ENCODE results near the gene MKKS. TPM values are rescaled to one million over a fixed set of nuclear protein-coding genes. Genes with fewer than 3 reads are reported as not detected.

Gene MKKS
- total and polyA plus RNA-seq, 10 of the 15 experiments (the other 5 are each of a cell fraction or from before 2014, with no cell fraction given), result 4.3 to 17.9 (median 7.7) TPM

DNA sequence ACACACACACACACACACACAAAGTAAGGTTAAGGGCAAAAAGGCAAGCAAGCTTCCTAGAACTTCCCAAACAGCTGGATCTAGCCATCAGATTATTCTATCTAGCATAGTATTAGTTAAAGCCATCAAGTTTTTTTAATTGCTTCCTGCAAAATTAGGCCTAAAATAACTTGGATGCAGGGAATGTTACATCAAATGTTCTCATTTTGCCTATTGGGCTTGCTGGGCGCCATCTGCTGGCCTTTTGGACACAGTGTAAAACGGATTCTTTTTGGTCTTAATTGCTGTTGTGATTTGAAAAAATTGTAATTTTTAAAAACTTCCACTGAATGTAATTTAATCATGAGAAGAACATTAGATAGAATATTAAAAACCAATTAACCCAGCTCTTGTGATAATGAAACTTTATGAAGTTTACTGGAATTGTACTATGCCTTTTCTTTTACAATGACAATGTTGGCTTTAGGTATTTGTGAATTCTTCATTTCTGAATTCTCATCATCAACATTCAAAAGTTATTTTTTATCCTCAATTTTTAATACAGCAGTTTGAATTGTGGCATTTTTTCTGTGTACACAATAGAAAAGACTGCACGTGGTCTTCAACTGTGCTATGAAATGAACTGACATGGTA, 6.8 kb downstream of the MKKS start (continued):
- TF ChIP-seq, protein P1, sequence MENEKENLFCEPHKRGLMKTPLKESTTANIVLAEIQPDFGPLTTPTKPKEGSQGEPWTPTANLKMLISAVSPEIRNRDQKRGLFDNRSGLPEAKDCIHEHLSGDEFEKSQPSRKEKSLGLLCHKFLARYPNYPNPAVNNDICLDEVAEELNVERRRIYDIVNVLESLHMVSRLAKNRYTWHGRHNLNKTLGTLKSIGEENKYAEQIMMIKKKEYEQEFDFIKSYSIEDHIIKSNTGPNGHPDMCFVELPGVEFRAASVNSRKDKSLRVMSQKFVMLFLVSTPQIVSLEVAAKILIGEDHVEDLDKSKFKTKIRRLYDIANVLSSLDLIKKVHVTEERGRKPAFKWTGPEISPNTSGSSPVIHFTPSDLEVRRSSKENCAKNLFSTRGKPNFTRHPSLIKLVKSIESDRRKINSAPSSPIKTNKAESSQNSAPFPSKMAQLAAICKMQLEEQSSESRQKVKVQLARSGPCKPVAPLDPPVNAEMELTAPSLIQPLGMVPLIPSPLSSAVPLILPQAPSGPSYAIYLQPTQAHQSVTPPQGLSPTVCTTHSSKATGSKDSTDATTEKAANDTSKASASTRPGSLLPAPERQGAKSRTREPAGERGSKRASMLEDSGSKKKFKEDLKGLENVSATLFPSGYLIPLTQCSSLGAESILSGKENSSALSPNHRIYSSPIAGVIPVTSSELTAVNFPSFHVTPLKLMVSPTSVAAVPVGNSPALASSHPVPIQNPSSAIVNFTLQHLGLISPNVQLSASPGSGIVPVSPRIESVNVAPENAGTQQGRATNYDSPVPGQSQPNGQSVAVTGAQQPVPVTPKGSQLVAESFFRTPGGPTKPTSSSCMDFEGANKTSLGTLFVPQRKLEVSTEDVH (IDR thresholded peaks at IDR 0.05; ENCODE audit: low read depth, partially characterized antibody), result no peak
- TF ChIP-seq, protein P2, sequence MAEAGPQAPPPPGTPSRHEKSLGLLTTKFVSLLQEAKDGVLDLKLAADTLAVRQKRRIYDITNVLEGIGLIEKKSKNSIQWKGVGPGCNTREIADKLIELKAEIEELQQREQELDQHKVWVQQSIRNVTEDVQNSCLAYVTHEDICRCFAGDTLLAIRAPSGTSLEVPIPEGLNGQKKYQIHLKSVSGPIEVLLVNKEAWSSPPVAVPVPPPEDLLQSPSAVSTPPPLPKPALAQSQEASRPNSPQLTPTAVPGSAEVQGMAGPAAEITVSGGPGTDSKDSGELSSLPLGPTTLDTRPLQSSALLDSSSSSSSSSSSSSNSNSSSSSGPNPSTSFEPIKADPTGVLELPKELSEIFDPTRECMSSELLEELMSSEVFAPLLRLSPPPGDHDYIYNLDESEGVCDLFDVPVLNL (IDR thresholded peaks at IDR 0.05; ENCODE audit: low read depth, low read length), result no peak
- TF ChIP-seq, protein P3, sequence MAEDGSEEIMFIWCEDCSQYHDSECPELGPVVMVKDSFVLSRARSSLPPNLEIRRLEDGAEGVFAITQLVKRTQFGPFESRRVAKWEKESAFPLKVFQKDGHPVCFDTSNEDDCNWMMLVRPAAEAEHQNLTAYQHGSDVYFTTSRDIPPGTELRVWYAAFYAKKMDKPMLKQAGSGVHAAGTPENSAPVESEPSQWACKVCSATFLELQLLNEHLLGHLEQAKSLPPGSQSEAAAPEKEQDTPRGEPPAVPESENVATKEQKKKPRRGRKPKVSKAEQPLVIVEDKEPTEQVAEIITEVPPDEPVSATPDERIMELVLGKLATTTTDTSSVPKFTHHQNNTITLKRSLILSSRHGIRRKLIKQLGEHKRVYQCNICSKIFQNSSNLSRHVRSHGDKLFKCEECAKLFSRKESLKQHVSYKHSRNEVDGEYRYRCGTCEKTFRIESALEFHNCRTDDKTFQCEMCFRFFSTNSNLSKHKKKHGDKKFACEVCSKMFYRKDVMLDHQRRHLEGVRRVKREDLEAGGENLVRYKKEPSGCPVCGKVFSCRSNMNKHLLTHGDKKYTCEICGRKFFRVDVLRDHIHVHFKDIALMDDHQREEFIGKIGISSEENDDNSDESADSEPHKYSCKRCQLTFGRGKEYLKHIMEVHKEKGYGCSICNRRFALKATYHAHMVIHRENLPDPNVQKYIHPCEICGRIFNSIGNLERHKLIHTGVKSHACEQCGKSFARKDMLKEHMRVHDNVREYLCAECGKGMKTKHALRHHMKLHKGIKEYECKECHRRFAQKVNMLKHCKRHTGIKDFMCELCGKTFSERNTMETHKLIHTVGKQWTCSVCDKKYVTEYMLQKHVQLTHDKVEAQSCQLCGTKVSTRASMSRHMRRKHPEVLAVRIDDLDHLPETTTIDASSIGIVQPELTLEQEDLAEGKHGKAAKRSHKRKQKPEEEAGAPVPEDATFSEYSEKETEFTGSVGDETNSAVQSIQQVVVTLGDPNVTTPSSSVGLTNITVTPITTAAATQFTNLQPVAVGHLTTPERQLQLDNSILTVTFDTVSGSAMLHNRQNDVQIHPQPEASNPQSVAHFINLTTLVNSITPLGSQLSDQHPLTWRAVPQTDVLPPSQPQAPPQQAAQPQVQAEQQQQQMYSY (CRISPR knock-in tag; IDR thresholded peaks at IDR 0.05), result no peak
- no peak for TF ChIP-seq CHD4 (IDR thresholded peaks at IDR 0.05)
- TF ChIP-seq YY1 (IDR thresholded peaks at IDR 0.05; ENCODE audit: low read depth, low read length), result 0 out of 2 replicates have a peak, but pooled peaks have one; percentile 13
- no peak for TF ChIP-seq NFXL1 (IDR thresholded peaks at IDR 0.05; ENCODE audit: borderline replicate concordance)
- TF ChIP-seq, protein P4, sequence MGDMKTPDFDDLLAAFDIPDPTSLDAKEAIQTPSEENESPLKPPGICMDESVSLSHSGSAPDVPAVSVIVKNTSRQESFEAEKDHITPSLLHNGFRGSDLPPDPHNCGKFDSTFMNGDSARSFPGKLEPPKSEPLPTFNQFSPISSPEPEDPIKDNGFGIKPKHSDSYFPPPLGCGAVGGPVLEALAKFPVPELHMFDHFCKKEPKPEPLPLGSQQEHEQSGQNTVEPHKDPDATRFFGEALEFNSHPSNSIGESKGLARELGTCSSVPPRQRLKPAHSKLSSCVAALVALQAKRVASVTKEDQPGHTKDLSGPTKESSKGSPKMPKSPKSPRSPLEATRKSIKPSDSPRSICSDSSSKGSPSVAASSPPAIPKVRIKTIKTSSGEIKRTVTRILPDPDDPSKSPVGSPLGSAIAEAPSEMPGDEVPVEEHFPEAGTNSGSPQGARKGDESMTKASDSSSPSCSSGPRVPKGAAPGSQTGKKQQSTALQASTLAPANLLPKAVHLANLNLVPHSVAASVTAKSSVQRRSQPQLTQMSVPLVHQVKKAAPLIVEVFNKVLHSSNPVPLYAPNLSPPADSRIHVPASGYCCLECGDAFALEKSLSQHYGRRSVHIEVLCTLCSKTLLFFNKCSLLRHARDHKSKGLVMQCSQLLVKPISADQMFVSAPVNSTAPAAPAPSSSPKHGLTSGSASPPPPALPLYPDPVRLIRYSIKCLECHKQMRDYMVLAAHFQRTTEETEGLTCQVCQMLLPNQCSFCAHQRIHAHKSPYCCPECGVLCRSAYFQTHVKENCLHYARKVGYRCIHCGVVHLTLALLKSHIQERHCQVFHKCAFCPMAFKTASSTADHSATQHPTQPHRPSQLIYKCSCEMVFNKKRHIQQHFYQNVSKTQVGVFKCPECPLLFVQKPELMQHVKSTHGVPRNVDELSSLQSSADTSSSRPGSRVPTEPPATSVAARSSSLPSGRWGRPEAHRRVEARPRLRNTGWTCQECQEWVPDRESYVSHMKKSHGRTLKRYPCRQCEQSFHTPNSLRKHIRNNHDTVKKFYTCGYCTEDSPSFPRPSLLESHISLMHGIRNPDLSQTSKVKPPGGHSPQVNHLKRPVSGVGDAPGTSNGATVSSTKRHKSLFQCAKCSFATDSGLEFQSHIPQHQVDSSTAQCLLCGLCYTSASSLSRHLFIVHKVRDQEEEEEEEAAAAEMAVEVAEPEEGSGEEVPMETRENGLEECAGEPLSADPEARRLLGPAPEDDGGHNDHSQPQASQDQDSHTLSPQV (IDR thresholded peaks at IDR 0.05), result no peak
- TF ChIP-seq MTA2 (IDR thresholded peaks at IDR 0.05; ENCODE audit: low read depth), result no peak
- TF ChIP-seq RELA (IDR thresholded peaks at IDR 0.05; ENCODE audit: borderline replicate concordance, partially characterized antibody), result no peak
- no peak for TF ChIP-seq RBBP5 (conservative IDR thresholded peaks at IDR 0.05)
- TF ChIP-seq RB1 (IDR thresholded peaks at IDR 0.05; ENCODE audit: borderline replicate concordance), result peak; percentile 14; the same call in 1 of the 2 replicates
- TF ChIP-seq, protein P5, sequence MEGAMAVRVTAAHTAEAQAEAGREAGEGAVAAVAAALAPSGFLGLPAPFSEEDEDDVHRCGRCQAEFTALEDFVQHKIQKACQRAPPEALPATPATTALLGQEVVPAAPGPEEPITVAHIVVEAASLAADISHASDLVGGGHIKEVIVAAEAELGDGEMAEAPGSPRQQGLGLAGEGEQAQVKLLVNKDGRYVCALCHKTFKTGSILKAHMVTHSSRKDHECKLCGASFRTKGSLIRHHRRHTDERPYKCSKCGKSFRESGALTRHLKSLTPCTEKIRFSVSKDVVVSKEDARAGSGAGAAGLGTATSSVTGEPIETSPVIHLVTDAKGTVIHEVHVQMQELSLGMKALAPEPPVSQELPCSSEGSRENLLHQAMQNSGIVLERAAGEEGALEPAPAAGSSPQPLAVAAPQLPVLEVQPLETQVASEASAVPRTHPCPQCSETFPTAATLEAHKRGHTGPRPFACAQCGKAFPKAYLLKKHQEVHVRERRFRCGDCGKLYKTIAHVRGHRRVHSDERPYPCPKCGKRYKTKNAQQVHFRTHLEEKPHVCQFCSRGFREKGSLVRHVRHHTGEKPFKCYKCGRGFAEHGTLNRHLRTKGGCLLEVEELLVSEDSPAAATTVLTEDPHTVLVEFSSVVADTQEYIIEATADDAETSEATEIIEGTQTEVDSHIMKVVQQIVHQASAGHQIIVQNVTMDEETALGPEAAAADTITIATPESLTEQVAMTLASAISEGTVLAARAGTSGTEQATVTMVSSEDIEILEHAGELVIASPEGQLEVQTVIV (IDR thresholded peaks at IDR 0.05; ENCODE audit: borderline replicate concordance, partially characterized antibody), result no peak

All from GM12878 (cell line).